NT2/D1 (cell line): Measurements from ENCODE around the gene SSR3.

ENCODE experiments used
- SUZ12 ChIP-seq: IDR thresholded peaks from 2 replicates; pipeline ENCODE4 v1.6.1; 2011; ENCODE audit not compliant: insufficient read length, insufficient read depth; ENCODE audit errors: extremely low read depth
- YY1 ChIP-seq: IDR thresholded peaks from 2 replicates; pipeline ENCODE4 v1.6.1; 2011; ENCODE audit not compliant: insufficient read length, insufficient read depth

GRCh38 chr3:156498307-156498706 is 56.6 kb downstream of the SSR3 start:
- no peak for TF ChIP-seq SUZ12
- TF ChIP-seq YY1, result no peak
